Endothelial cell (in vitro differentiated cells): Measurements from ENCODE around the gene LDAH. TPM values are rescaled to one million over a fixed set of nuclear protein-coding genes. Genes with fewer than 3 reads are reported as not detected.

Experiments
- DNase-seq: peaks from one replicate; pipeline ENCODE4 v3.0.0; 2021; ENCODE audit warnings: low spot score
- H3K27ac Mint-ChIP-seq: one replicate; pipeline ENCODE4 v1.8.0; 2021; ENCODE audit warnings: mixed read lengths, inconsistent platforms; ENCODE audit not compliant: unreplicated experiment
- H3K27me3 Mint-ChIP-seq: one replicate; pipeline ENCODE4 v1.8.0; 2021; ENCODE audit warnings: mild to moderate bottlenecking, moderate library complexity, mixed read lengths, inconsistent platforms; ENCODE audit not compliant: unreplicated experiment
- H3K36me3 Mint-ChIP-seq: one replicate; pipeline ENCODE4 v1.8.0; 2021; ENCODE audit warnings: mild to moderate bottlenecking, low read depth, mixed read lengths, inconsistent platforms; ENCODE audit not compliant: unreplicated experiment
- H3K4me1 Mint-ChIP-seq: one replicate; pipeline ENCODE4 v1.8.0; 2021; ENCODE audit warnings: mild to moderate bottlenecking, mixed read lengths, inconsistent platforms; ENCODE audit not compliant: unreplicated experiment
- H3K4me3 Mint-ChIP-seq: one replicate; pipeline ENCODE4 v1.8.0; 2021; ENCODE audit warnings: mild to moderate bottlenecking, mixed read lengths, inconsistent platforms; ENCODE audit not compliant: unreplicated experiment
- H3K9me3 Mint-ChIP-seq: one replicate; pipeline ENCODE4 v1.8.0; 2021; ENCODE audit warnings: mixed read lengths, inconsistent platforms; ENCODE audit not compliant: unreplicated experiment
- CTCF ChIP-seq: fragments of 200-600 bp; sonication (generic); IDR thresholded peaks from one replicate; pipeline ENCODE4 v1.5.0; 2021; ENCODE audit warnings: antibody characterized with exemption; ENCODE audit not compliant: unreplicated experiment
- total RNA-seq: library from RNA; stranded (reverse); fragmentation: NEBNext Ultra II Directional; extraction: Animal tissue kit (Norgen Biotek cat#: 25700); gene quantifications from one replicate; pipeline ENCODE4 v1.2.1, GENCODE V29; 2021; ENCODE audit not compliant: unreplicated experiment

LDAH gene
- total RNA-seq, 1 donor from 2014 or later: 21.9 TPM

GRCh38 chr2:20666005-20666303 lies 156.9 kb downstream of the LDAH start:
- no peak overlapping the region for H3K27ac Mint-ChIP-seq
- H3K27me3 Mint-ChIP-seq: peaks cover 26% of the 10 kb centered on the region
- H3K36me3 Mint-ChIP-seq: peaks cover 4% of the 10 kb centered on the region
- TF ChIP-seq CTCF: no peak
- peak overlapping the region; percentile 90 for H3K4me3 Mint-ChIP-seq
- H3K9me3 Mint-ChIP-seq: no peaks in the 10 kb centered on the region
- H3K4me1 Mint-ChIP-seq: peaks cover 13% of the 10 kb centered on the region
- no peak for DNase-seq

DNA sequence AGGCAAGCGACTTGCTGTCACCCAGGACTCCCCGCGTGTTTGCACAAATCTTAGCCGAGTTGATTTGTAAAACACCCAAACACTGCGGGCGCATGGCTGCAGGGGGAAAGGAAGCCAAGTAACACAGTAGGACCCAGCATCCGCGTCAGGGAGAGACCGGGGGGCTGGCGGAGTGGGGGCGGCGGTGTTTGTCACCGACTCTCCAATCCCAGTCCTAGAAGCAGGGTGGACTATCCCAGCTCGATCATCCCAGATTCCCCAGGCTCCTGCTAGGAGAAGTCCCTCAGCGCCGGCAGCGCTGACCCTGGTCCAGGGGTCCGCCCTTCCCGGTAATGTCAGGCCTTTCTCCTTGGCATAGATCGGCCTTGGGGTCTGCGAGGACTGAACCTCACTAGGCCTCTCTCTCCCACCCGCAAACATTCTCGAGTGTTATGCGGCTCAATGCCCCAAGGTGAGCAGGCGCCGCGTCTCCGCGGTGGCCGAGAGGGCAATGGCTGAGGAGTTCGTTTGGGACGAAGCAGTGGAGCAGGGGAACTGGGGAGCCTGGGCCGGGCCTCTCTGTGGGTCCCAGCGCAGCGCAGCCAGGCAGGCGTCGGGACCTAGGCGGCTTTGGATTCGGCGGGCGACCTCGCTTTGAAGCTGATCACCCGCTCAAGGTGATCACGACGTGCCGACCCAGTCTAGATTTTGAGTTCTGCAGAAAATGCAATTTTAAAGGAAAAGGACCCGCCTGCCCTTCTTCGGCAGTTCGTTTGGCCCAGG lies 157.5 kb downstream of the LDAH start:
- no peak for DNase-seq
- Mint-ChIP-seq H3K36me3 (peaks cover 4% of the 10 kb centered on the region), H3K27me3 (peaks cover 26% of the 10 kb centered on the region), H3K27ac (no peak overlapping the region), H3K4me1 (peaks cover 13% of the 10 kb centered on the region), H3K4me3 (peak overlapping the region; percentile 82), H3K9me3 (no peaks in the 10 kb centered on the region)
- no peak for TF ChIP-seq CTCF

DNA sequence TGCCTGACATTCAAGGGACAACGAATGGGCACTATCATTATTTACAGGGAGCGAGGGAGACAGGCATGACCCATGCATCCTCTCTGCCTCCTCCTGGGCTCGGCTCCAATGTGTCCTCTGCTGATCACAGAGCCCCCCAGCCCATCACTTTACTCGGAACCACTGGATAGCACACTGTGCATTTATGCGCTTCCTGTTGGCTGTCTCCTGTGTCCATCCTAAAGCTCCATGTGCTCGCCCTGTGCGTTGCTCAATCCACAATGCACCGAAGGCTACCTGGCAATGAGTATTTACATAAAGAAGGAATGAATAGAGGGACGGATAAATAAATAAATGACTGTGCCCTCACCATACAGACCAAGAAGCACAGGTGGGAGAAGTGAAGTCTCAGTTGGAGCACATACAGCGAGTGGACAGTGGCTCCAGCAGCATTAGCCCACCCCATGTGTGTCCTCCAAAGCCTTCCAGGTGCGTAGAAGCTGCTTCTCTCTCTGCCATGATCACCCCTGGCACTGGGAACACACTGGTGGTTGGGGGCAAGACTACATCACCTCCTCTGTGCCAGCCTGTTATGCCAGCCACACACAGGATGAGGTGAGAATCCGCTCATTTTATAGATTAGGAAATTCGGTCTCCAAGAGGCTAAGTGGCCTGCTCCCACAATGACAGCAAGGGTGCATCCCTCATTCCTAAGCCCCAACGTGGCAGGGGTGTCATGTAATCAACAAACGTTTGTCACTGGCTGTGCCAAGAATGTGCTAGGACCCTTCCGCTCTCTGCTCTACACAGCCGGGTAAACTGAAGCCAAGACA lies 158.3 kb downstream of the LDAH start:
- peaks cover 13% of the 10 kb centered on the region for H3K4me1 Mint-ChIP-seq
- H3K27me3 Mint-ChIP-seq: peaks cover 24% of the 10 kb centered on the region
- no peak for TF ChIP-seq CTCF
- H3K27ac Mint-ChIP-seq: no peak overlapping the region
- no peaks in the 10 kb centered on the region for H3K9me3 Mint-ChIP-seq
- peaks cover 4% of the 10 kb centered on the region for H3K36me3 Mint-ChIP-seq
- peak overlapping the region; percentile 82 for H3K4me3 Mint-ChIP-seq
- no peak for DNase-seq

DNA sequence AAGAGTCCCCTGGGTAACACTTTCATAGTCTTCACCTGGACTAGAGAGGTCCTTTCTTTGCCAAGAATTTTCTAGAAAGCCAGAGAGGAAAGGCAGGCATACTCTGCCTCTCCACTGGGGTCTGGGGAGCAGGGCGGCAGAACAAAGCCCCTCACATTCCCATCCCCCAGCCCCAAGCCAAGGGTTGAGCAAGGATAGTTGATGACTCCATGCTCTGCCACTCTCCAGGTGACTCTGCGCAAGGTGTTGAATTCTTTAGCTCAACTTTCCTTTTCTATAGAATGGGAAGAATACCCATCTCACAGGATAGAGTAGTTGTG lies 158.9 kb downstream of the LDAH start:
- H3K4me3 Mint-ChIP-seq: peak overlapping the region; percentile 47
- peaks cover 13% of the 10 kb centered on the region for H3K4me1 Mint-ChIP-seq
- no peak for TF ChIP-seq CTCF
- no peak overlapping the region for H3K27ac Mint-ChIP-seq
- no peaks in the 10 kb centered on the region for H3K9me3 Mint-ChIP-seq
- peaks cover 4% of the 10 kb centered on the region for H3K36me3 Mint-ChIP-seq
- DNase-seq: no peak
- H3K27me3 Mint-ChIP-seq: peaks cover 23% of the 10 kb centered on the region
